CD14-positive monocyte (primary cell): ENCODE data around the gene FFAR3. TPM values are rescaled to one million over a fixed set of nuclear protein-coding genes. Genes with fewer than 3 reads are reported as not detected.
A peak's percentile ranks its signal among the peaks of the same experiment; 100 is the strongest.

ENCODE experiments used
- DNase-seq, 3 donors: peaks; one replicate each; pipeline ENCODE4 v3.0.0-alpha.2; 2011 to 2022
- H2AFZ ChIP-seq: 2 replicates; pipeline ENCODE4 v1.6.0; 2012; ENCODE audit warnings: mild to moderate bottlenecking, low read depth, low read length, inconsistent platforms; ENCODE audit not compliant: insufficient read depth, poor library complexity, severe bottlenecking
- H3K27ac ChIP-seq, 2 donors: 1 replicate in 1 of 2; 2 replicates in 1 of 2; pipeline ENCODE4 v1.5.1; 2012 to 2013; ENCODE audit warnings: low read length in 2 of 2, control low read depth in 1 of 2, inconsistent platforms in 1 of 2, low read depth in 1 of 2, mild to moderate bottlenecking in 1 of 2
- H3K27me3 ChIP-seq, 2 donors: one replicate each; pipeline versions ENCODE4 v1.6.0 to v1.6.1; 2011 to 2013; ENCODE audit warnings: low read length in 2 of 2; ENCODE audit not compliant: control insufficient read depth in 2 of 2, insufficient read depth in 2 of 2
- H3K36me3 ChIP-seq, 2 donors: replicated peaks in 1 of 2; 1 replicate in 1 of 2; 2 replicates in 1 of 2; pipeline versions ENCODE4 v1.5.1 to v1.6.1; 2012 to 2013; ENCODE audit warnings: low read length in 2 of 2, control low read depth in 1 of 2, inconsistent platforms in 1 of 2, mild to moderate bottlenecking in 1 of 2; ENCODE audit not compliant: insufficient read depth in 2 of 2, control insufficient read depth in 1 of 2
- H3K4me1 ChIP-seq, 2 donors: 1 replicate in 1 of 2; 2 replicates in 1 of 2; pipeline versions ENCODE4 v1.5.1 to v1.6.1; 2012 to 2013; ENCODE audit warnings: low read length in 2 of 2, control low read depth in 1 of 2, inconsistent platforms in 1 of 2, mild to moderate bottlenecking in 1 of 2, moderate library complexity in 1 of 2; ENCODE audit not compliant: insufficient read depth in 2 of 2, control insufficient read depth in 1 of 2
- H3K4me2 ChIP-seq: replicated peaks from 2 replicates; pipeline ENCODE3; 2012; ENCODE audit warnings: low read length, moderate library complexity, mild to moderate bottlenecking; ENCODE audit not compliant: poor library complexity, severe bottlenecking; ENCODE audit errors: extremely low read depth
- H3K4me3 ChIP-seq, 3 experiments: fragments of 200-600 bp in 1 of 3; sonication (generic) in 1 of 3; replicated peaks in 1 of 3; 1 replicate in 2 of 3; 2 replicates in 1 of 3; pipeline ENCODE4 v1.5.1; 2011 to 2013; ENCODE audit warnings: low read length in 3 of 3, mild to moderate bottlenecking in 3 of 3, control low read depth in 2 of 3, low read depth in 2 of 3, inconsistent platforms in 1 of 3, moderate library complexity in 1 of 3
- H3K79me2 ChIP-seq: 2 replicates; pipeline ENCODE4 v1.6.0; 2012; ENCODE audit warnings: mild to moderate bottlenecking, control low read depth, inconsistent platforms, low read length, moderate library complexity; ENCODE audit not compliant: insufficient read depth
- H3K9ac ChIP-seq: 2 replicates; pipeline ENCODE4 v1.6.0; 2017; ENCODE audit warnings: low read length, mild to moderate bottlenecking; ENCODE audit not compliant: insufficient read depth, poor library complexity, severe bottlenecking
- H3K9me3 ChIP-seq, 2 donors: replicated peaks in 1 of 2; 1 replicate in 1 of 2; 2 replicates in 1 of 2; pipeline versions ENCODE4 v1.5.1 to v1.6.1; 2012 to 2013; ENCODE audit warnings: low read length in 2 of 2, control low read depth in 1 of 2; ENCODE audit not compliant: control insufficient read depth in 1 of 2, insufficient read depth in 1 of 2
- H4K20me1 ChIP-seq: 2 replicates; pipeline ENCODE4 v1.6.0; 2012; ENCODE audit warnings: mild to moderate bottlenecking, low read length, control low read depth, moderate library complexity; ENCODE audit not compliant: insufficient read depth
- H3K27ac Mint-ChIP-seq, 7 donors: one replicate each; pipeline ENCODE4 v1.8.0; 2020; ENCODE audit warnings: mild to moderate bottlenecking in 7 of 7, mixed read lengths in 7 of 7, moderate library complexity in 6 of 7, inconsistent platforms in 2 of 7
- H3K27me3 Mint-ChIP-seq, 3 donors: one replicate each; pipeline ENCODE4 v1.8.0; 2021 to 2022; ENCODE audit warnings: low read depth in 3 of 3, mild to moderate bottlenecking in 3 of 3, mixed read lengths in 3 of 3, moderate library complexity in 3 of 3, inconsistent platforms in 1 of 3
- H3K36me3 Mint-ChIP-seq, 2 donors: one replicate each; pipeline ENCODE4 v1.8.0; 2020; ENCODE audit warnings: mixed read lengths in 2 of 2, inconsistent platforms in 1 of 2, mild to moderate bottlenecking in 1 of 2
- H3K4me1 Mint-ChIP-seq: one replicate; pipeline ENCODE4 v1.8.0; 2020; ENCODE audit warnings: mild to moderate bottlenecking, mixed read lengths
- H3K4me3 Mint-ChIP-seq, 2 donors: one replicate each; pipeline ENCODE4 v1.8.0; 2020; ENCODE audit warnings: mild to moderate bottlenecking in 2 of 2, mixed read lengths in 2 of 2, moderate library complexity in 1 of 2
- H3K9me3 Mint-ChIP-seq, 7 donors: one replicate each; pipeline ENCODE4 v1.8.0; 2020 to 2022; ENCODE audit warnings: mixed read lengths in 7 of 7, mild to moderate bottlenecking in 6 of 7, moderate library complexity in 6 of 7, inconsistent platforms in 2 of 7
- WGBS: methylation state at CpG from one replicate; pipeline ENCODE4 v1.1.5; 2013; ENCODE audit warnings: missing lambda C conversion rate; ENCODE audit not compliant: insufficient coverage; 5-methylcytosine and 5-hydroxymethylcytosine counted together
- intact Hi-C, 2 donors: fragments of 100-400 bp; cut with micrococcal nuclease; formaldehyde crosslinking; loops; one replicate each; pipeline versions ENCODE4 v1.15.0 to v1.15.1; 2023
- polyA plus RNA-seq, 3 donors: library from polyadenylated mRNA; depleted of rRNA in 1 of 3; unstranded in 2 of 3; stranded (reverse) in 1 of 3; fragments of 300-500 nt in 2 of 3; fragments of >200 nt in 1 of 3; fragmentation: Illumina TruSeq in 2 of 3; gene quantifications; 1 replicate in 2 of 3; 2 replicates in 1 of 3; pipeline ENCODE4 v1.2.3, GENCODE V29; 2012 to 2021
- TF ChIP-seq, protein P1 (sequence below): fragments of 200-600 bp; IDR thresholded peaks from one replicate; pipeline ENCODE4 v1.8.0; 2022; ENCODE audit warnings: antibody characterized with exemption, mild to moderate bottlenecking

Gene FFAR3
- polyA plus RNA-seq, 3 donors = 1.2 to 17.9 (median 1.2) TPM

- Histone ChIP-seq H3K36me3 (no peaks in the 10 kb centered on the region), H3K79me2 (no peaks in the 10 kb centered on the region), H3K27me3 (peaks cover 0 to 4% of the 10 kb centered on the region in 2 donors), H3K9me3 (no peaks in the 10 kb centered on the region), H3K4me3 (no peak overlapping the region), H3K9ac (no peak overlapping the region), H3K4me1 (no peaks in the 10 kb centered on the region), H3K27ac (no peak overlapping the region), H2AFZ (no peak overlapping the region), H4K20me1 (no peaks in the 10 kb centered on the region), H3K4me2 (no peak overlapping the region)
- Mint-ChIP-seq H3K27me3 (peaks cover 2 to 14% (median 7%) of the 10 kb centered on the region in 3 donors), H3K4me3 (no peak overlapping the region), H3K4me1 (peaks cover 7% of the 10 kb centered on the region), H3K9me3 (peaks cover 0 to 4% (median 0%) of the 10 kb centered on the region in 7 donors), H3K27ac (peak overlapping the region in 1 of 7 donors; percentile 19), H3K36me3 (peaks cover 0 to 1% of the 10 kb centered on the region in 2 donors)
- 91% methylated on average over 6 of the region's 8 CpGs for WGBS
- TF ChIP-seq, protein P1, sequence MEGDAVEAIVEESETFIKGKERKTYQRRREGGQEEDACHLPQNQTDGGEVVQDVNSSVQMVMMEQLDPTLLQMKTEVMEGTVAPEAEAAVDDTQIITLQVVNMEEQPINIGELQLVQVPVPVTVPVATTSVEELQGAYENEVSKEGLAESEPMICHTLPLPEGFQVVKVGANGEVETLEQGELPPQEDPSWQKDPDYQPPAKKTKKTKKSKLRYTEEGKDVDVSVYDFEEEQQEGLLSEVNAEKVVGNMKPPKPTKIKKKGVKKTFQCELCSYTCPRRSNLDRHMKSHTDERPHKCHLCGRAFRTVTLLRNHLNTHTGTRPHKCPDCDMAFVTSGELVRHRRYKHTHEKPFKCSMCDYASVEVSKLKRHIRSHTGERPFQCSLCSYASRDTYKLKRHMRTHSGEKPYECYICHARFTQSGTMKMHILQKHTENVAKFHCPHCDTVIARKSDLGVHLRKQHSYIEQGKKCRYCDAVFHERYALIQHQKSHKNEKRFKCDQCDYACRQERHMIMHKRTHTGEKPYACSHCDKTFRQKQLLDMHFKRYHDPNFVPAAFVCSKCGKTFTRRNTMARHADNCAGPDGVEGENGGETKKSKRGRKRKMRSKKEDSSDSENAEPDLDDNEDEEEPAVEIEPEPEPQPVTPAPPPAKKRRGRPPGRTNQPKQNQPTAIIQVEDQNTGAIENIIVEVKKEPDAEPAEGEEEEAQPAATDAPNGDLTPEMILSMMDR = no peak
- intact Hi-C loops = no loop called here
- no peak for DNase-seq
Observed at GRCh38 chr19:35403116-35403760, 45.0 kb downstream of the FFAR3 start.

GRCh38 chr19:35404879-35405622, 46.8 kb downstream of the FFAR3 start:
- peaks cover 0 to 4% (median 0%) of the 10 kb centered on the region in 7 donors for H3K9me3 Mint-ChIP-seq
- Histone ChIP-seq H3K79me2 (no peaks in the 10 kb centered on the region), H3K9ac (no peak overlapping the region), H3K27me3 (peaks cover 0 to 4% of the 10 kb centered on the region in 2 donors), H3K27ac (no peak overlapping the region), H3K4me1 (no peaks in the 10 kb centered on the region), H3K4me3 (no peak overlapping the region), H3K9me3 (no peaks in the 10 kb centered on the region), H3K4me2 (no peak overlapping the region), H2AFZ (no peak overlapping the region), H4K20me1 (no peaks in the 10 kb centered on the region), H3K36me3 (no peaks in the 10 kb centered on the region)
- peaks cover 12% of the 10 kb centered on the region for H3K4me1 Mint-ChIP-seq
- H3K27me3 Mint-ChIP-seq = peaks cover 5 to 17% (median 13%) of the 10 kb centered on the region in 3 donors
- no peak overlapping the region for H3K4me3 Mint-ChIP-seq
- intact Hi-C loops = no loop called here
- 87% methylated on average over 8 of the region's 11 CpGs for WGBS
- H3K36me3 Mint-ChIP-seq = peaks cover 0 to 1% of the 10 kb centered on the region in 2 donors
- DNase-seq = peak; percentile 52 to 79 (median 55)
- TF ChIP-seq, protein P1 = no peak
- peak overlapping the region in 4 of 7 donors; percentile 13 to 72 (median 60) for H3K27ac Mint-ChIP-seq
